ENCODE measurements around the gene SPG7.

Gene SPG7

GRCh38 chr16:89560378-89561141 is 52.4 kb downstream of the SPG7 start, which contains the start of gene RPL13 (continued):
- TF ChIP-seq ZNF521 (tag by site-specific recombination; IDR thresholded peaks at IDR 0.05), result no peak
- no peak for TF ChIP-seq ZNF280C (tag by site-specific recombination; IDR thresholded peaks at IDR 0.05)
- 0 out of 2 replicates have a peak, but pooled peaks have one; percentile 24 for TF ChIP-seq SP3 (tag by site-specific recombination; IDR thresholded peaks at IDR 0.05)
- TF ChIP-seq ZBTB49 (tag by site-specific recombination; IDR thresholded peaks at IDR 0.05; ENCODE audit: low read depth), result no peak
- no peak for TF ChIP-seq ZNF624 (tag by site-specific recombination; IDR thresholded peaks at IDR 0.05)
- no peak for TF ChIP-seq ZFP3 (tag by site-specific recombination; IDR thresholded peaks at IDR 0.05; ENCODE audit: low read depth)
- no peak for TF ChIP-seq TRIM28 (IDR thresholded peaks at IDR 0.05; ENCODE audit: borderline replicate concordance, low read length)
- TF ChIP-seq OSR2 (tag by site-specific recombination; IDR thresholded peaks at IDR 0.05), result no peak
- no peak for TF ChIP-seq ZNF292 (tag by site-specific recombination; IDR thresholded peaks at IDR 0.05; ENCODE audit: borderline replicate concordance, low read depth)
- TF ChIP-seq GLI4 (tag by site-specific recombination; IDR thresholded peaks at IDR 0.05), result no peak
- no peak for TF ChIP-seq ZNF112 (tag by site-specific recombination; IDR thresholded peaks at IDR 0.05)
- peak; percentile 94 for TF ChIP-seq ZNF76 (tag by site-specific recombination; IDR thresholded peaks at IDR 0.05; ENCODE audit: borderline replicate concordance, low read depth)
- 0 out of 2 replicates have a peak, but pooled peaks have one; percentile 18 for TF ChIP-seq IKZF3 (tag by site-specific recombination; IDR thresholded peaks at IDR 0.05)
- no peak for TF ChIP-seq ZNF302 (tag by site-specific recombination; IDR thresholded peaks at IDR 0.05; ENCODE audit: low read depth)
- no peak for TF ChIP-seq TCF7L2 (IDR thresholded peaks at IDR 0.05; ENCODE audit: borderline replicate concordance, low read depth, low read length)
- TF ChIP-seq ZNF843 (tag by site-specific recombination; IDR thresholded peaks at IDR 0.05), result peak; percentile 48
- 0 out of 2 replicates have a peak, but pooled peaks have one; percentile 3 for TF ChIP-seq ZNF791 (tag by site-specific recombination; IDR thresholded peaks at IDR 0.05)
- TF ChIP-seq ZNF202 (tag by site-specific recombination; IDR thresholded peaks at IDR 0.05; ENCODE audit: borderline replicate concordance), result no peak
- peak; percentile 34; the same call in 1 of the 2 replicates for TF ChIP-seq REST (tag by site-specific recombination; IDR thresholded peaks at IDR 0.05)
- TF ChIP-seq ZNF10 (tag by site-specific recombination; IDR thresholded peaks at IDR 0.05), result no peak
- 0 out of 2 replicates have a peak, but pooled peaks have one; percentile 8 for TF ChIP-seq KLF1 (tag by site-specific recombination; IDR thresholded peaks at IDR 0.05)
- 0 out of 2 replicates have a peak, but pooled peaks have one; percentile 49 for TF ChIP-seq SCRT1 (tag by site-specific recombination; IDR thresholded peaks at IDR 0.05; ENCODE audit: borderline replicate concordance)
- no peak for TF ChIP-seq ZNF785 (tag by site-specific recombination; IDR thresholded peaks at IDR 0.05)
- 0 out of 2 replicates have a peak, but pooled peaks have one; percentile 19 for TF ChIP-seq GLIS1 (tag by site-specific recombination; IDR thresholded peaks at IDR 0.05)
- no peak for TF ChIP-seq ZNF148 (tag by site-specific recombination; IDR thresholded peaks at IDR 0.05; ENCODE audit: borderline replicate concordance)
- TF ChIP-seq ZNF664 (tag by site-specific recombination; IDR thresholded peaks at IDR 0.05), result no peak
- TF ChIP-seq ZNF600 (tag by site-specific recombination; IDR thresholded peaks at IDR 0.05), result no peak
- no peak for TF ChIP-seq ZBTB8A (tag by site-specific recombination; IDR thresholded peaks at IDR 0.05)
- TF ChIP-seq ZNF704 (tag by site-specific recombination; IDR thresholded peaks at IDR 0.05), result no peak

Data from HEK293 (cell line).